ENCODE results near the gene CLK3. TPM values are rescaled to one million over a fixed set of nuclear protein-coding genes. Genes with fewer than 3 reads are reported as not detected.

The CLK3 gene
- total and polyA plus RNA-seq, 4 experiments from 2014 or later, result 59.1 to 167 (median 128) TPM

DNA sequence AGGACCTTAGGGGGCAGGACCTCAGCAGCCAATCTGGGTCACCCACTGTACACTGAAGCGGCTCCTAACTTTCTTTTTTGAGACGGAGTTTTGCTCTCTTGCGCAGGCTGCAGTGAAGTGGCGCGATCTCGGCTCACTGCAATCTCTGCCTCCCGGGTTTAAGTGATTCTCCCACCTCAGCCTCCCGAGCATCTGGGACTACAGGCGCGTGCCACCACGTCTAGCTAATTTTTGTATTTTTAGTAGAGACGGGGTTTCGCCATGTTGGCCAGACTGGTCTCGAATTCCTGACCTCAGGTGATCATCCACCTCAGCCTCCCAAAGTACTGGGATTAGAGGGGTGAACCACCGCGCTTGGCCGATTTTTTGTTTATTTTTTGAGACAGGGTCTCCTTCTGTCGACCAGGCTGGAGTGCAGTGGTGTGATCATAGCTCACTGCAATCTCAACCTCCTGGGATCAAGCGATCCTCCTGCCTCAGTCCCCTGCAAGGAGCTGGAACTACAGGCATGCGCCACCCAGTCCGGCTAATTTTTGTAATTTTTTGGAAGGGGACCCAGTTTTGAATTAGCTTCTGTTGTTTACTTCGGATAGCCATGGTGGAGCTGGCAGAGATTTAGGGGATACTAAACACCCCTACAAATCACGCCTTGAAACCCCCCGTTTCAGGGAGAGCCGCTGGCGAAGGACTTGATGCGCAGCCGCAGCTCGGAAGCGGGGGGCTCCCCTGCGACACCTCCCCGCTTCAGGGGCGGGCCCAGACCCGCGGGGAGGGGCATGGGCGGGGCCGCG lies 1.5 kb upstream of the CLK3 start:
- no peaks in the 10 kb centered on the region for H3K9me3 ChIP-seq (ENCODE audit: control insufficient read depth in 1 of 2, low read length in 2 of 2)
- Mint-ChIP-seq H3K4me3 (peak overlapping the region; percentile 59 to 98 (median 68)), H3K27me3 (no peaks in the 10 kb centered on the region), H3K36me3 (peaks cover 0 to 29% of the 10 kb centered on the region in 2 donors), H3K4me1 (peaks cover 20 to 44% (median 23%) of the 10 kb centered on the region in 4 donors), H3K27ac (peak overlapping the region; percentile 66 to 98 (median 90)), H3K9me3 (no peaks in the 10 kb centered on the region)
- ChIA-PET POLR2A (ENCODE audit: partially characterized antibody) (interaction anchor here (0.6 to 6.9 kb wide), 19 partner anchors 10 to 842 kb away, joined by 3 to 68 read pairs (median 11); partner anchors contain the start of genes ARID3B, C15orf39, COX5A and CSK), CTCF (ENCODE audit: partially characterized antibody) (interaction anchor here (1.2 to 8.0 kb wide), 3 partner anchors 18 to 69 kb away, joined by 4 to 84 read pairs (median 9); no protein-coding TSS in a partner anchor)
- DNase-seq, result no peak
- peak overlapping the region; percentile 99 for H3K27ac ChIP-seq (ENCODE audit: low read depth, low read length)
- intact Hi-C loops (cut with micrococcal nuclease), result loop anchor here (1.0 to 2.0 kb wide), 4 partner anchors 16 to 837 kb away; partner anchors contain the start of genes ARID3B, SIN3A and STOML1
- H3K4me1 ChIP-seq (ENCODE audit: insufficient read depth, low read length), result peaks cover 30% of the 10 kb centered on the region
- H3K27me3 ChIP-seq (ENCODE audit: insufficient read depth, low read length), result no peaks in the 10 kb centered on the region
- peak overlapping the region in 1 of 2 donors; percentile 100 for H3K4me3 ChIP-seq (ENCODE audit: low read length in 2 of 2)
- H3K36me3 ChIP-seq (ENCODE audit: insufficient read depth, low read length), result peaks cover 6% of the 10 kb centered on the region

- intact Hi-C loops (cut with micrococcal nuclease), result loop anchor here (1.0 to 5.0 kb wide), 8 partner anchors 17 to 836 kb away; partner anchors contain the start of genes ARID3B, C15orf39, COX5A and SIN3A
- DNase-seq, result peak; percentile 92 to 93 (median 92)
- Histone ChIP-seq H3K4me3 (ENCODE audit: low read length in 2 of 2) (peak overlapping the region; percentile 58 to 100), H3K27me3 (ENCODE audit: insufficient read depth, low read length) (no peaks in the 10 kb centered on the region), H3K4me1 (ENCODE audit: insufficient read depth, low read length) (peaks cover 36% of the 10 kb centered on the region), H3K36me3 (ENCODE audit: insufficient read depth, low read length) (peaks cover 14% of the 10 kb centered on the region), H3K9me3 (ENCODE audit: control insufficient read depth in 1 of 2, low read length in 2 of 2) (no peaks in the 10 kb centered on the region), H3K27ac (ENCODE audit: low read depth, low read length) (peak overlapping the region; percentile 99)
- no peaks in the 10 kb centered on the region for H3K9me3 Mint-ChIP-seq
- peak overlapping the region; percentile 92 to 98 (median 94) for H3K4me3 Mint-ChIP-seq
- H3K27ac Mint-ChIP-seq, result peak overlapping the region; percentile 98 to 99 (median 98)
- peaks cover 3 to 36% of the 10 kb centered on the region in 2 donors for H3K36me3 Mint-ChIP-seq
- H3K27me3 Mint-ChIP-seq, result no peaks in the 10 kb centered on the region
- POLR2A ChIA-PET (ENCODE audit: partially characterized antibody), result interaction anchor here (0.6 to 6.9 kb wide), 28 partner anchors 10 to 841 kb away, joined by 3 to 68 read pairs (median 6); partner anchors contain the start of genes ARID3B, COX5A, CSK and CYP1A1
- H3K4me1 Mint-ChIP-seq, result peaks cover 22 to 51% (median 28%) of the 10 kb centered on the region in 4 donors
- CTCF ChIA-PET (ENCODE audit: partially characterized antibody), result interaction anchor here (0.9 to 8.0 kb wide), 5 partner anchors 16 to 232 kb away, joined by 3 to 84 read pairs (median 4); no protein-coding TSS in a partner anchor
These were observed 710 bp upstream of the CLK3 start for GRCh38 chr15:74614744-74615507.

- peaks cover 34 to 66% (median 37%) of the 10 kb centered on the region in 4 donors for H3K4me1 Mint-ChIP-seq
- Histone ChIP-seq H3K9me3 (ENCODE audit: control insufficient read depth in 1 of 2, low read length in 2 of 2) (no peaks in the 10 kb centered on the region), H3K27me3 (ENCODE audit: insufficient read depth, low read length) (no peaks in the 10 kb centered on the region), H3K36me3 (ENCODE audit: insufficient read depth, low read length) (peaks cover 29% of the 10 kb centered on the region), H3K4me1 (ENCODE audit: insufficient read depth, low read length) (peaks cover 47% of the 10 kb centered on the region), H3K4me3 (ENCODE audit: low read length in 2 of 2) (peak overlapping the region; percentile 98 to 100), H3K27ac (ENCODE audit: low read depth, low read length) (peak overlapping the region; percentile 99)
- POLR2A ChIA-PET (ENCODE audit: partially characterized antibody), result interaction anchor here (0.6 to 6.9 kb wide), 23 partner anchors 8 to 752 kb away, joined by 3 to 68 read pairs (median 7); partner anchors contain the start of genes ARID3B, COX5A, CYP1A1 and FAM219B
- CTCF ChIA-PET (ENCODE audit: partially characterized antibody), result interaction anchor here (0.7 to 8.0 kb wide), 5 partner anchors 15 to 171 kb away, joined by 3 to 84 read pairs (median 7); no protein-coding TSS in a partner anchor
- DNase-seq, result peak; percentile 62 to 88 (median 70)
- peaks cover 14 to 51% of the 10 kb centered on the region in 2 donors for H3K36me3 Mint-ChIP-seq
- no peaks in the 10 kb centered on the region for H3K27me3 Mint-ChIP-seq
- intact Hi-C loops (cut with micrococcal nuclease), result loop anchor here (5.0 kb wide), 2 partner anchors 171 to 586 kb away; partner anchors contain the start of gene C15orf39
- H3K4me3 Mint-ChIP-seq, result peak overlapping the region; percentile 91 to 98 (median 94)
- peak overlapping the region; percentile 94 to 98 (median 97) for H3K27ac Mint-ChIP-seq
- no peaks in the 10 kb centered on the region for H3K9me3 Mint-ChIP-seq
These were observed 817 bp downstream of the CLK3 start for GRCh38 chr15:74616366-74616939.

GRCh38 chr15:74616996-74617395 lies 1.4 kb downstream of the CLK3 start:
- H3K27me3 Mint-ChIP-seq, result no peaks in the 10 kb centered on the region
- Histone ChIP-seq H3K4me1 (ENCODE audit: insufficient read depth, low read length) (peaks cover 47% of the 10 kb centered on the region), H3K4me3 (ENCODE audit: low read length in 2 of 2) (peak overlapping the region; percentile 98 to 100), H3K9me3 (ENCODE audit: control insufficient read depth in 1 of 2, low read length in 2 of 2) (no peaks in the 10 kb centered on the region), H3K27me3 (ENCODE audit: insufficient read depth, low read length) (no peaks in the 10 kb centered on the region), H3K27ac (ENCODE audit: low read depth, low read length) (peak overlapping the region; percentile 99), H3K36me3 (ENCODE audit: insufficient read depth, low read length) (peaks cover 35% of the 10 kb centered on the region)
- intact Hi-C loops (cut with micrococcal nuclease), result loop anchor here (5.0 kb wide), 2 partner anchors 170 to 585 kb away; partner anchors contain the start of gene C15orf39
- H3K4me3 Mint-ChIP-seq, result peak overlapping the region; percentile 91 to 98 (median 94)
- peak overlapping the region; percentile 94 to 98 (median 97) for H3K27ac Mint-ChIP-seq
- H3K36me3 Mint-ChIP-seq, result peaks cover 17 to 56% of the 10 kb centered on the region in 2 donors
- H3K9me3 Mint-ChIP-seq, result no peaks in the 10 kb centered on the region
- DNase-seq, result peak in 1 of 5 donors; percentile 43
- ChIA-PET POLR2A (ENCODE audit: partially characterized antibody) (interaction anchor here (1.0 to 6.9 kb wide), 12 partner anchors 15 to 321 kb away, joined by 3 to 68 read pairs (median 9); partner anchors contain the start of genes ARID3B, COX5A, FAM219B and UBL7), CTCF (ENCODE audit: partially characterized antibody) (interaction anchor here (1.1 to 8.0 kb wide), 6 partner anchors 15 to 334 kb away, joined by 3 to 84 read pairs (median 5); no protein-coding TSS in a partner anchor)
- H3K4me1 Mint-ChIP-seq, result peaks cover 36 to 66% (median 40%) of the 10 kb centered on the region in 4 donors

- H3K4me3 ChIP-seq (ENCODE audit: low read length in 2 of 2), result no peak overlapping the region
- Mint-ChIP-seq H3K27ac (peak overlapping the region in 6 of 7 donors; percentile 41 to 98 (median 70)), H3K4me1 (peaks cover 33 to 57% (median 39%) of the 10 kb centered on the region in 4 donors), H3K36me3 (peaks cover 34 to 76% of the 10 kb centered on the region in 2 donors), H3K27me3 (no peaks in the 10 kb centered on the region), H3K9me3 (no peaks in the 10 kb centered on the region), H3K4me3 (peak overlapping the region in 4 of 8 donors; percentile 21 to 68 (median 34))
- intact Hi-C loops (cut with micrococcal nuclease), result loop anchor here (5.0 kb wide), 2 partner anchors 168 to 583 kb away; partner anchors contain the start of gene C15orf39
- H3K27me3 ChIP-seq (ENCODE audit: insufficient read depth, low read length), result no peaks in the 10 kb centered on the region
- CTCF ChIA-PET (ENCODE audit: partially characterized antibody), result interaction anchor here (0.9 to 8.0 kb wide), 4 partner anchors 13 to 224 kb away, joined by 3 to 84 read pairs (median 8); partner anchors contain the start of gene ULK3
- peak in 1 of 5 donors; percentile 5 for DNase-seq
- no peak overlapping the region for H3K27ac ChIP-seq (ENCODE audit: low read depth, low read length)
- peaks cover 47% of the 10 kb centered on the region for H3K4me1 ChIP-seq (ENCODE audit: insufficient read depth, low read length)
- peaks cover 55% of the 10 kb centered on the region for H3K36me3 ChIP-seq (ENCODE audit: insufficient read depth, low read length)
- H3K9me3 ChIP-seq (ENCODE audit: control insufficient read depth in 1 of 2, low read length in 2 of 2), result no peaks in the 10 kb centered on the region
- POLR2A ChIA-PET (ENCODE audit: partially characterized antibody), result interaction anchor here (6.9 kb wide), 1 partner anchor 77 kb away, joined by 68 read pairs; the partner anchor contains the start of gene ARID3B
These were observed 3.4 kb downstream of the CLK3 start for GRCh38 chr15:74618841-74619596.

Data from CD4-positive, alpha-beta memory T cell (primary cell).